ENCODE data around the gene SLC25A39.

Gene SLC25A39

DNA sequence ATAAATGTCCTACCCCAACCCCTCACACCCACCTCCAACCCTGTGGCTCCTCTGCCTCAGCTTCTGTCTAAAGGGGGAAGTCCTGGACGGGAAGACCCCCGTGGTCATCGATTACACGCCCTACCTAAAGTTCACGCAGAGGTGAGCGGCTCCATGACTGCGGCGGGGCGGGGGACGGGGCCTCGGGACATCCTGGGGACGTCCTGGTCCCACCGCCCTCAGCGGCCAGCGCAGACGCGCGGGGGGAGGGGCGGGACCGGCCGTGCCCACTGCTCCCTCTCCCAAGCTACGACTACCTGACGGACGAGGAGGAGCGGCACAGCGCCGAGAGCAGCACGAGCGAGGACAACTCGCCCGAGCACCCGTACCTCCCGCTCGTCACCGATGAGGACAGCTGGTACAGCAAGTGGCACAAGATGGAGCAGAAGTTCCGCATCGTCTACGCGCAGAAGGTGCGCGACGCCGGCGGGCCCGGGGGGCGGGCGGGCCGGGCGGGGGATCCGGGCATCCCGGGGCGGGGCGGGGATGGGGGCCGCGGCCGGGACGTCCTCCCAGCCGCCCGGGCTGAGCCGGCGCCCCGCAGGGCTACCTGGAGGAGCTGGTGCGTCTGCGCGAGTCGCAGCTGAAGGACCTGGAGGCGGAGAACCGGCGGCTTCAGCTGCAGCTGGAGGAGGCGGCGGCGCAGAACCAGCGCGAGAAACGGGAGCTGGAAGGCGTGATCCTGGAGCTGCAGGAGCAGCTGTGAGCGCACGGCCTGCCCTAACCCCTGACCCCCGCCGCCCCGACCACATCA is 9.6 kb downstream of the SLC25A39 start:
- DNase-seq (ENCODE audit: low read depth in 3 of 3, low spot score in 1 of 3) = peak in 1 of 3 donors; percentile 37

DNA sequence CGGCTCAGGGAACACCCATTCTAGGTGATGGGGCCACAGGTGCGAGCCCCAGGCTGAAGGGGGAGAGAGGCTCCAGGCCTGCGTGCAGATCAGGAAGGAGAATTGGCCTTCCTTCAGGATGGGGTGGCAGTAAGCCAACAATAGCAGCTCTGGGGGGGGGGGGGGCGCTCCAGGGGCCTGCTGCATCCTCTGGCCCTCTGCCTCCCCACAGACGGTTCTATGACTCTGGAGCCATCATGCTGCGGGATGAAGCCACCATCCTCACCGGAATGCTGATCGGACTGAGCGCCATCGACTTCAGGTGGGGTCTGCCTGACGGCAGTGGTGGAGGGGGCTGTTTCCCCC is 10.1 kb downstream of the SLC25A39 start:
- no peak for DNase-seq (ENCODE audit: low read depth in 3 of 3, low spot score in 1 of 3)

DNA sequence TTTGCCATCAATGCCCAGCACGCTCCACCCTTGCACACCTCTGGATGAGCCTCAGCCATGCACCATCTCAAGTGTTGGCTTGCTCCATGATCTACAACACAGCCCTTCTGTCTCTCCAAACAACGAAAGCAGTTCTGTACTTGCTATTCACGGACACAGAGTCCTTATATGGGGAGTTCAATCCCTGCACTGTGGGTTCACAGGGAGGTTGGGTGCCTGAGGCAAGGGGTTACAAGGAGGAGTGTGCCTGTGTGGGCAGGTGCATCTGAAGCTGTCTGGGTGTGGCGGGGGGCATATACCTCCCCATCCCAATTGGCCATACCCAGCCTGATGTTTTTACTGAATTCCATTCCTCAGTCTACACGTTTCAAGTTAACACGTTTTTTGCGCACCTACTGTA is 10.6 kb downstream of the SLC25A39 start:
- DNase-seq (ENCODE audit: low read depth in 3 of 3, low spot score in 1 of 3) = no peak

DNA sequence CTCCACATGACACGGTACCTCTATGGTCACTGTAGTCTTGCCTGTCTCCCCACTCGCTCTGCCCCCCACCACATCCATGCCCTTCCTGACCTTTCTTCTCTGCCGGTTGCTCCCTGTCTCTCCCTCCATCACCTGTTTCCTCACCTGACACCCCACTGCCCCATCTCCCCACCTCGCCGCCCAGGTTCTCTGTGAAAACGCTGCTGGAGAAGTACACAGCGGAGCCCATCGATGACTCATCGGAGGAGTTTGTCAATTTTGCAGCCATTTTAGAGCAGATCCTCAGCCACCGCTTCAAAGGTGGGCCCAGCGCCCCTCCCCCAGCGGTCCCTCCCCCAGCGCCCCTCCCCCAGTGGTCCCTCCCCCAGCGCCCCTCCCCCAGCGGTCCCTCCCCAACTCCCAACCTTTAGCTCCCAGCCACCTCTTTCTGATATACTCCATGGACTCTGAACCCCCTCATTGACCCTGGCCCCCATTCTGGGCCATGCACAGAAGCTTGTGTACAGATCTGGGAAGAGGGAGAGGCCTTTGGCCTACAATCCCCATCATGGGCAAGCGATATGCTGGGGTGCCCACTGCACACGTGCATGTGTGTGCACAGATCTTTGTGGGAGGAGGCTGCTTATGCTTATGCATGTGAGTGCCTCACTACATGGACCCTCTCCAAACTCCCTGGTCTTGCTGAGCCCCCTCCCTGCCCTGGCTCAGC is 12.1 kb downstream of the SLC25A39 start:
- DNase-seq (ENCODE audit: low read depth in 3 of 3, low spot score in 1 of 3) = no peak

DNA sequence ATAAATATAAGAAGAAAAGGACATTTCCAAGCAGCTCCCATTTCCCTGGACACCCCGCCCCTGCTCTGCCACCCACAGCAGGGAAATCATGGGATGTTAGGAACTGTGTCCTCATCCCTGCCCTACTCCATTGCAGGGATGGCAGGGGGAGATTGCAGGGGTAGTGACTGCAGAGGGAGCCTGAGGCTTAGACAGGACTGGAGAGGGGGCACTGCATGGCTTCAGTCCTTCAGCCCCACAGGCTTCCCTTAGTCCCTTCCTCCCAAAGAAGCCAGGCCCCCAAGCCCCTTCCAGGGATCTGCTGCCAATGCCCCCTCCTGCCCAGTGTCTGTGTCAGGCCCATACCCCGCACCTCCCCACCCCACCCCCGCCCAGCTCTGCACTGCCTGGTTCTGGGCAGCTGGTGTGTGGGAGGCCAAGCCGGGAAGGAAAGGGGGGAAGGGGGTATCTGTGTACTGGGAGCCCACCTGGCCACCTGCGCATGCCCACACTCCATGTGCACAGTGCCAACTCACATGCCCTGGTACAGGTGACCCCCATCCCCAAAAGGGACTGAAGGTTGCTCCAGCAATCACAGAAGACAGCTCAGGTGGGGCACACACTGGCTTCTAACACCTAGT is 13.0 kb downstream of the SLC25A39 start:
- DNase-seq (ENCODE audit: low read depth in 3 of 3, low spot score in 1 of 3) = no peak

DNA sequence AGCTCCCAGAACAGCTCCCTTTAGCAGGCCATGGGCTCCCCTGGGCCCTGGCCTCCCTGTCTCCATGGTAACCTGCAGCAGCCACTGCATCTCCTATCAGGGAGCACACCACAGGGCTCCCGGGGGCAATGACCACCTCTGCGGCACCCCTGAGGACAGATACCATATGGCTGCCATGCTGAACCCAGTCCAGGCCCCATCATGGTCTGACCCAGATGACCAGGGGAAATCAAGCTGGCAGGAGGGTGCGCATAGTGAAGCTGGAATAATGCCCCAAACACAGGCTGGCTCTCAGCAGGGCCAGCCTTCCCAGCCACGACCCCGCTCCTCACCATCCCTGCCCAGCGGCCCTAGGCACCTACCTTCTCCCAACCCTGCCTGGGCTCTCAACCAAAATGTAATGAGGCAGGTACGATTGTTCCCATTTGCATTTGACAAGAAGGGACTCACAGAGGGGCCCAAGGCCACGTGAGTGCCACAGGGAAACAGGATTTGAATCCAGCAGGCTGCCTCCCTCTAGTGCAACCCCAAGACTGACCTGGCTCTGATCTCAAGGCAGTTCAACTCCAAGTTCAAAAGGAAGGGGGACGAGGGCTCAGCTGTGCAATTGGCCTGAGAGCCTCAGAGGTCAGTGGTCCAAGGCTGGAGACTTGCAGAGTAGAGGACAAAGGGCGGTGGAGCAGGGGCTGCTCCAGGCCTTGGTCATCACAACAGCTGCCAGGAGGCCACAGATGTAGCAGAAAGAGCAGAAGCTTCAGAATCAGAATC is 13.8 kb downstream of the SLC25A39 start:
- no peak for DNase-seq (ENCODE audit: low read depth in 3 of 3, low spot score in 1 of 3)

DNA sequence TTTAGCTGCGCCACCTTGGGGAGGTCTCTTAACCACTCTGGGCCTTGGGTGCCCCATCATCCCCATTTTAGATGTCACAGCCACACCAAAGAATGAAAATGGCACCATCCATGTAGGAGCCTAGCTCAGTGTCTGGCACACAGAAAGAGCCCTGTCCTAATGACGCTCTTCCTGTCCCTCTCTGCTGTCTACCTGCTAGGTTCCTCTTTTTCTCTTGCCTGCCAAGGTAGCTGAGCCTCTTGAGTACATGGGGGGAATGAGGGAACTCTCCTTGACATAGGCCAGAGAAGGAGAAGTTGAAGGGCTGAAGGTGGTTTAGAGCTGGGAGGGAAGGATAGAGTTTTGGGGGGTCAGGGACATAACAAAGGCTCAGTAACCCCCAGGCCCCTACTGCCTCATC is 14.4 kb downstream of the SLC25A39 start:
- no peak for DNase-seq (ENCODE audit: low read depth in 3 of 3, low spot score in 1 of 3)

DNA sequence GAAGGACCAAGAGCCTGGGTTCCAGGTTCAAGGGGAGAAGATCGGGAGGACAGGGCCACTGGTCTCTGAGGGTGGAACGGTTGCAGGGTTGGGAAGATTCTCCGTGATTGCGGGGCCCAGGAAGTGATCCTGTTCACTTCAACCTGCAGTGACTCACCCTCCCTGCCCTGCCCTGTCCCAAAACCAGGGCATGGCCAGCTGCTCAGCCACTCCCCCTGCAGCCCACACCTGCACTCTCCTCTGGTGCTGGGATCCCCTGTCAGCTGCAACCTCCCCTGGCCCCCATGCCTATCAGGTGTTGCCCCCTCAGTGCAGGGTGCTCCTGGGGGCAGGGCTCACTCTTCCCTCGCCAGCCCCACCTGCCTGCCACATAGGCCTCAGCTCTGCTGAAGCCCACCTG is 15.2 kb downstream of the SLC25A39 start:
- DNase-seq (ENCODE audit: low read depth in 3 of 3, low spot score in 1 of 3) = no peak

DNA sequence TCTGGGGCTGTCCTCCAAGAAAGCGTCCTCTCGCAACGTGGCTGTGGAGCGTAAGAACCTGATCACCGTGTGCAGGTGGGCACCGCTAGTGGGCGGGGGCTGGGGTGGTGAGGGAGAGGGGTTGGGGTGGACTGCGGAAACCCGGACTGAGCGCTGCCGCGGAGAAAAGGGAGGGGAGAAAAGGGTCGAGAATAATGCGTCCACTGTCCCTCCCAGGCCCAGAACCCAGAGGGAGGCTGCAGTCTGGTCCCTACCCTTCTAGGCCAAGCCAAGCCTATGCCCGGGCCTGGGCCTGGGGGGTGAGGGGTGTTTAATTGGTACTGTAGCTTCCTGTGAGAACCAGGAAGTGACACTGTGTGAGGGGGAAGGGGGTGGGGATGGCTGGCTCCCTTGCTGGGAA is 15.8 kb downstream of the SLC25A39 start:
- DNase-seq (ENCODE audit: low read depth in 3 of 3, low spot score in 1 of 3) = no peak

DNA sequence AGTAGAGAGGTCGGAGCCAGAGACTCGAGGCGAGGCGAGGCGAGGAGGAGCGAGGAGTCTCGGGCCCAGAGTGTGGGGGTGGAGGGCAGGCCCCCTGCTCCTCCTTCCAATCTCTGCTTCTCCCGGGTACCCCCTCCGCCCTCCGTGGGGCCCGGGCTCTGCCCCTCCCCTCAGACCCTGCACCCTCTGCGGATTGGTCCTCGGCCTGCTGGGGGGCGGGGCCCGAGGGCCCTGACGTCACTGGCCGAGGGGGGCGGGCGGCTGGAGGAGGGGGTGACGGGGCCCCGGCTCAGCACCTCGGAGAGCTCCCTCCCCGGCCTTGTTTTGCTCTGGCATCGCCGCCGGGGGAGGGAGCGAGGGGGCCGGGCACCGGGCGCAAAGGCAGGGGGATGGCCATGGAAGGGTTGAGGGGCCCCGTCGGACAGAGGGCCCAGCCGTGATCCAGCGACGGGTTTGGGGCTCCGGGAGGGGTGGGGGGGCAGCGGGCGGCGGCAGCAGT is 16.3 kb downstream of the SLC25A39 start, which contains the start of gene RUNDC3A:
Gene RUNDC3A (plus strand): TSS at position 282 of the 499 bp plus-strand sequence. CDS start 232 bp downstream, outside the sequence.
- DNase-seq (ENCODE audit: low read depth in 3 of 3, low spot score in 1 of 3) = peak; percentile 59 to 83 (median 66)

DNA sequence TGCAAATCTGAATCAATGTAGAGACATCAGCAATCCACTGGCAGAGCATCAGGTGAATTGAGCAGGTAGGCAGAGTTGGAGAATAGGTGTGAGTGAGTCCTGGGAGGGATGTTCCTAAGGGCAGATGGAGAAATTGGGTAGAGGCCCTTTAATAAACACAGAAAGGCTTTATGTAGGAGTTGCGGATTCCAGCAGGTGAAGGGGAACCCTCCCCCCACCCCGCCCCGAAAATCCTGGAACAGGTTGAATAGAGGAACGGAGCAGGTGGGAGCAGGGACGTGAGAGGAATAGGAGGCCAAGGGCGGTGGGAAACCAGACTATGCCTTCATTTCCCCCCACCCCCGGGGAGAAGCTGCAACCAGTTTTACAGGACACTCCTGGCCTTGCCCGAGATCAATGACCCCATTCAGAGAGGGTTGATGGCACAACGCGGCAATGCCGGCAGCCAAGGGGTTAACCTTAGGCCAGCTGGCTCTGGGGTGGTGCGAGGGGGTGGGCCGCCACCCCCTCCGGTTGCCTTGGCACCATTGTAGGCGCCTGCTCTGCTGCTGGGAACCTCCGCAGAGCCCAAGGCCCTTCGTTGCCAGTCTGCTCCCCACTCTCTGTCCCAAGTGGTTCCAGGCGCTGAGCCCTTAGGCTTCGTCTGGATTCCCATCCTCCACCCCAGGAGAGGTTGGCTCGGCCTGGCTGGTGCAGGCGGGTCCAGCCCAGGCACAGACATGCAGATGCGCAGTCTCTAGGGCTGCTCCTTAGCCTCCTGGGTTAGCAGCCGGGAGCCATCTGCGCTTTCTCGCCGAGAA is 17.0 kb downstream of the SLC25A39 start:
- DNase-seq (ENCODE audit: low read depth in 3 of 3, low spot score in 1 of 3) = no peak

DNA sequence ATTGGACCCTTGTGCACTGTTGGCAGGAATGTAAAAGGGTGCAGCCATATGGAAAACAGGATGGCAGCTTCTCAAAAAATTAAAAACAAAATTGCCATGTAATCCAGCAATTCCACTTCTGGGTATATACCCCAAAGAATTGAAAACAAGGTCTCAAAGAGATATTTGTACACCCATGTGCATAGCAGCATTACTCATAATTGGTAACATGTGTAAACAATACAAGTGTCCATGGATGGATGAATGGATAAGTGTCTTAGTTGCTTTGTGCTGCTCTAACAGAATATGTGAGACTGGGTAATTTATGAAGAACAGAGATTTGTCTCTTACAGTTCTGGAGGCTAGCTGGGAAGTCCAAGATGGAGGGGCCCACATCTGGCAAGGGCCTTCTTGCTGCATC is 20.0 kb downstream of the SLC25A39 start:
- no peak for DNase-seq (ENCODE audit: low read depth in 3 of 3, low spot score in 1 of 3)

DNA sequence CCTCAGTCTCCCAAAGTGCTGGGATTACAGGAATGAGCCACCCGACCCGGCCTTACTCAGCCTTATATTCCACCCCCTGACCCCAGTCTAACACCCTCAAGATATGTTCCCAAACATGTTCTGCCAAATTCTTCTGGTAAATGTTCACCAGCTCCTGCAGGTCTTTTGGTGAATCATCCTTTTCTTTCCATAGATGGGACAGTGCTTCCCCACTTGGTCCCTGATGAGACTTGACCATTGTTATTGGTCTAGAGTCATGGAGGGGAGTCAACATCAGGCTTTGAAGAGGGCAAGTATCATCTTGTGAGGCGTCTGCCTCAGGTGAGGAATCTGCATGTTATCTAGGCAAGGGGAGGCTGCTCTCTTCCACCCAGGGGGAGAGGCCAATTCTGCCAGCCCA is 26.6 kb downstream of the SLC25A39 start:
- DNase-seq (ENCODE audit: low read depth in 3 of 3, low spot score in 1 of 3) = no peak

DNA sequence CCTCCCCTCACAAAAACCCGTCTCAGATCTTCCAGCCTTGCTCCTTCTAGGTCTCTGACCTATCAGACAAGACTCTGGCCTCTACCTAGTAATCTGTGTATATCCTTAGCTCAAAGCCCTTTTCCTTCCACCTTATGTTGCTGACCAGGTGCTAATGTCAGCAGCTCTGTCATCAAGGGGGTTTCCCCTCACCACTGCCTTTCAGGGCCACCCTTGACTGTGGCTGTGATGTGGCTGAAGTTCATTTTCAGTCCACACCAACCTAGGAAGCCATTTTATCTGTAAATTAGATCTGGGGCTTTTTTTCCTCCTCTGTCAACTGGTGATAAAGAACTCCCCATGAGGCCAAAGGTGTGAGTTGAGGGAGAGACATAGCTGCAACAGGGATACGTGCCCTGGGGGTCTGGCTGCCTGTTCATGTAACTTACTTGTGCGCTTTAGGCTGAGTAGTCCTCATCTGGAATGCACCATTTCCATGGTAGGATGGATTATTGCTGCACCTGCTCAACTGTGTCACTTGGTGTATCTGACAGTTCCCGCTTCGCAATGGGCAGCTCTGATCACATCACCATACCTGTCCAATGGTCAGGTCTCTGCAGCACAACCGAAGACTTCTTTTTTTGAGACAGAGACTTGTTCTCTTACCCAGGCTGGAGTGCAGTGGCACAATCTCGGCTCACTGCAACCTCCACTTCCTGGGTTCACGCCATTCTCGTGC is 31.0 kb downstream of the SLC25A39 start:
- no peak for DNase-seq (ENCODE audit: low read depth in 3 of 3, low spot score in 1 of 3)

DNA sequence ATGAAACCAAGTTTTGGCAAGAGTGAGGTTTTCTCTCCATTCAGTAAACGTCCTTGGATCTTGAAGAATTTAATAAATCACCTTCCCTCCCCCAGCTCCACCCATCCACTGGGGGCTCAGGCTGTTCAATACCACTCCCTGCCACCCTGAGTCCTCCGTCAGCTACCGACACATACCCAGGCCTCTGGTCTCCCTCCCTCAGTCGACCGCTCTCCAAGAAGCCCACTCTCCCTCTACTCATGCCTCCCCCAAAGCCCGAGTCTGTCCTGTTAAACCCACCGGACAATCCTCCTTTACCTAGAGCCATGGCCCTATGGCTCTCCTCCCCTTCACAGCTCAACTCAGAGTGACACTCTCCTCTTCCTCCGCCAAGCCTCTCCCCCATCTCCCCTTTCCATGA is 37.0 kb downstream of the SLC25A39 start:
- DNase-seq (ENCODE audit: low read depth in 3 of 3, low spot score in 1 of 3) = no peak

DNA sequence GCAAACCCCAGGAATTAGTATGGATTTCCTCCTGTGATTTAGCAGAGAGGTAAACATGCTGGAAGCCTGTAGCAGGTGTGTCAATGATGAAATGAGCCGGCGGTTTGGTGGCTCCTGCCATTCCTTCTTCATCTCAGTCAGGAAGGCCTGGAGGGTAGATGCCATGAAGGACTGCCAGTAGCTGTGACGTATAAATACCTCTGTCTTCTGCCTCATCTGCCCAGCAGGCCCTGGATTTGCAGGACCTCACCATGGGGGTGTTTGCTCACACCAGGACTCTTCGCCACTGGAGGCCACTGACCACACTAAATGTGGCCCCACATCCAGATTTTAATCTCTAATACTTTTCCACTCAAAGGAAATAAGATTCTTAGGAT is 40.6 kb downstream of the SLC25A39 start:
- no peak for DNase-seq (ENCODE audit: low read depth in 3 of 3, low spot score in 1 of 3)

DNA sequence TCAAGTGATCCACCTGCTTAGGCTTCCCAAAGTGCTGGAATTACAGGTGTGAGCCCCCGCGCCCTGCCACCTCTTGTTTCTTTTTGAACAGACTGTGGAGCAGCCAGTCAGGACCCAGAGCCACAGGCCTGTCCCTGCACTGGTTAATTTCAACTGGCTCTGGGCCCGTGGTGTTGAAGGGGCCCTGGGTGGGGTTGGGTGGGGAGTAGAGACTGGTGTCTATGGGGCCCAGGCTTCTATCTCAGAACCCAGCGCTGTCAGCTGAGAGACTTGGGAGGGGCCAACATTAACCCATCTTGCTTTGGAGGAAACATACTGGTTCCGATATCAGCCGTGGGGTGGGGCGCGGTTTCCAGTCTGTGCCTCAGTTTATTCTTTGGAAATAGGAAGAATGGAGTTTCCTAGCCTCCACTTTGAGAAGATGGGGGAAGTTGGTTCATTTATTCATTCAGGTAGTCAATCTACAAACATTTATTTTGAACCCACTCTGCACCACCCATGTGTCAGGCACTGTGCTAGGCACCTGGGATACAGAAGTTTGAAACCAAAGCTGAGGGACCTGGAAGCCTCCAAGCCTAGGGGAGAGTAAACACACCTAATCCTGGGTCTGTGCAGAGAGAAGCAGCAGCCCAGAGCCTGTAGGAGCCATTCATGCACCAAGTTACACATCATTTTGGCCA is 41.1 kb downstream of the SLC25A39 start:
- DNase-seq (ENCODE audit: low read depth in 3 of 3, low spot score in 1 of 3) = no peak

DNA sequence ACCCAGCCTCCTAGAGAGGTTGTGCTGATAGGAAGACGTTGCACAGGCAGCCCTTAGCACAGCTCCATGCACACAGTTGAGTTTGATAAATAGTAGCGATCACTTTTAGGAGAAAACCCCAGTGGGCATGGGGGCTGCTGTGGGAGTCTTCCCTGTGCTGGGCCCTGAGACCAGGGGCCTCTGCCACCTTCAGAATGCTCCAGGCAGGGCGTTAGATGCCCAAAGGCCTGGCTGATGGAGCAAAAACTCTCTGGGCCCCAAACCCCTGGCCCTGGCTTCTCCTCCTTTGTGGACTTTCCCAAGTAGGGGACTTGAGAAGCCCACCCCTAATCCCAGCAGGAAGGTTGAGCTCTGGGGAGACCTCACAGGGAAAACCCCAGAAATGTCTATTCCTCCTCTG is 42.4 kb downstream of the SLC25A39 start:
- DNase-seq (ENCODE audit: low read depth in 3 of 3, low spot score in 1 of 3) = no peak

DNA sequence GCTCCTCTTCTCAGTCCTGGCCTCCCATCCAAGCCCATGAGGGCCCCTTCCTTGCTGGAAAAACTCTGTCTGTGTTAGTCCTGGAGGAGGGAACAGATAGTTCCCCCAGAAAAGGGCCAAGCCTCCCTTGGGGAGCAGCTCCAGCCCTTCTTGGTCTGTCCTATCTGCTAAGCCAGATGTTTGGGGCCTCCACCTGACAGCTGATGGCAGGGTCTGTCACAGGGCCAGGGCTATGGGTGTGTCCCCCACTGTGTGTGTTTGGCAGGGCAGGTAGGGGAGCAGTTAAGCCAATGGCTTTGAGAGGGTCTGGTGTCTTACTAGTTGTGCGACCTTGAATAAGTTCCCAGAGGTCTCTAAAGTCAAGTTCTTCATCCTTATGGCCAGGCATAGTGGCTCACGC is 43.1 kb downstream of the SLC25A39 start:
- no peak for DNase-seq (ENCODE audit: low read depth in 3 of 3, low spot score in 1 of 3)

All from stimulated activated CD4-positive, alpha-beta T cell treated with anti-CD3 and anti-CD28 coated beads, TNF-alpha, amount 100 ng/mL, for 1 hour (primary cell).